H1 (cell line): Measurements from ENCODE around the gene TSPAN16. TPM values are rescaled to one million over a fixed set of nuclear protein-coding genes. Genes with fewer than 3 reads are reported as not detected.
"Not testable (repeated sequence)": the region's sequence is repeated elsewhere in the genome, so short reads cannot be mapped to it uniquely, and the experiment has no call there.

ENCODE experiments used
- CTCF ChIA-PET: fragments of 300-600 bp; sonication (Branson Sonifier 250); formaldehyde crosslinking; loops from one replicate; lab custom pipeline; 2021; ENCODE audit not compliant: partially characterized antibody; lab: Charles Lee
- POLR2A ChIA-PET: fragments of 300-600 bp; sonication (Branson Sonifier 250); formaldehyde crosslinking; loops from one replicate; lab custom pipeline; 2021; ENCODE audit warnings: inconsistent platforms; ENCODE audit not compliant: partially characterized antibody; lab: Charles Lee
- DNase-seq, 2 experiments: peaks; one replicate each; pipeline versions ENCODE4 v3.0.0 to v3.0.0-alpha.2; 2010 to 2022; ENCODE audit warnings: low spot score in 2 of 2, low read depth in 1 of 2, mixed read lengths in 1 of 2
- FAIRE-seq: peaks from 2 replicates; lab custom pipeline; 2011; peaks lifted over from hg19 to GRCh38; lab: Jason Lieb, UNC
- H2AFZ ChIP-seq: 2 replicates; pipeline ENCODE4 v1.8.1; 2012; ENCODE audit warnings: low read length, inconsistent platforms
- H2AK5ac ChIP-seq: 2 replicates; pipeline ENCODE4 v1.6.1; 2013; ENCODE audit warnings: low read depth, low read length
- H2BK120ac ChIP-seq: replicated peaks from 2 replicates; pipeline ENCODE3; 2013; ENCODE audit warnings: low read depth, low read length, inconsistent platforms
- H2BK12ac ChIP-seq: 2 replicates; pipeline ENCODE4 v1.6.1; 2013; ENCODE audit warnings: low read depth, low read length
- H2BK15ac ChIP-seq: 2 replicates; pipeline ENCODE4 v1.6.1; 2013; ENCODE audit warnings: low read length
- H2BK20ac ChIP-seq: 2 replicates; pipeline ENCODE4 v1.6.1; 2013; ENCODE audit warnings: low read length
- H2BK5ac ChIP-seq: 2 replicates; pipeline ENCODE4 v1.6.1; 2013; ENCODE audit warnings: low read depth, low read length
- H3K14ac ChIP-seq: 2 replicates; pipeline ENCODE4 v1.6.1; 2013; ENCODE audit warnings: inconsistent platforms; ENCODE audit not compliant: insufficient read length
- H3K18ac ChIP-seq: 2 replicates; pipeline ENCODE4 v1.6.1; 2013; ENCODE audit warnings: low read length; ENCODE audit errors: extremely low read depth
- H3K23ac ChIP-seq: 2 replicates; pipeline ENCODE4 v1.6.1; 2013; ENCODE audit warnings: inconsistent platforms; ENCODE audit not compliant: insufficient read length
- H3K23me2 ChIP-seq: 2 replicates; pipeline ENCODE4 v1.6.1; 2013; ENCODE audit warnings: low read depth, low read length
- H3K27ac ChIP-seq: 2 replicates; pipeline ENCODE4 v1.6.1; 2011; ENCODE audit warnings: low read depth, low read length, inconsistent platforms
- H3K27me3 ChIP-seq, 4 experiments: replicated peaks in 1 of 4; 1 replicate in 1 of 4; 2 replicates in 3 of 4; pipeline versions ENCODE4 v1.6.1 to v1.8.1; 2011 to 2013; ENCODE audit warnings: low read length in 3 of 4, mild to moderate bottlenecking in 3 of 4, inconsistent platforms in 2 of 4, mixed read lengths in 2 of 4, moderate library complexity in 1 of 4; ENCODE audit not compliant: control insufficient read depth in 3 of 4, insufficient read depth in 3 of 4; ENCODE audit errors: extremely low read depth in 1 of 4
- H3K36me3 ChIP-seq, 4 experiments: 2 replicates each; pipeline versions ENCODE4 v1.6.1 to v1.8.1; 2011 to 2013; ENCODE audit warnings: mild to moderate bottlenecking in 4 of 4, low read length in 3 of 4, moderate library complexity in 2 of 4, control low read depth in 1 of 4, inconsistent platforms in 1 of 4; ENCODE audit not compliant: insufficient read depth in 4 of 4, control insufficient read depth in 2 of 4
- H3K4ac ChIP-seq: replicated peaks from 2 replicates; pipeline ENCODE3; 2013; ENCODE audit warnings: low read length, low read depth, mixed read lengths, inconsistent platforms; ENCODE audit not compliant: insufficient read length
- H3K4me1 ChIP-seq, 4 experiments: replicated peaks in 1 of 4; 1 replicate in 1 of 4; 2 replicates in 3 of 4; pipeline versions ENCODE4 v1.6.1 to v1.8.1; 2011 to 2013; ENCODE audit warnings: low read length in 3 of 4, inconsistent platforms in 2 of 4, mixed read lengths in 1 of 4; ENCODE audit not compliant: insufficient read depth in 4 of 4, control insufficient read depth in 3 of 4
- H3K4me2 ChIP-seq, 2 experiments: 2 replicates each; pipeline versions ENCODE4 v1.6.1 to v1.8.1; 2011 to 2013; ENCODE audit warnings: low read depth in 2 of 2, low read length in 2 of 2, control low read depth in 1 of 2, inconsistent platforms in 1 of 2, mild to moderate bottlenecking in 1 of 2; ENCODE audit not compliant: insufficient read depth in 1 of 2
- H3K4me3 ChIP-seq, 4 experiments: fragments of 200-600, 300-600 bp in 1 of 4; sonication (generic), shearing (Covaris generic), sonication (Bioruptor Twin) in 1 of 4; 2 replicates each; pipeline versions ENCODE4 v1.5.1 to v1.8.1; 2011 to 2016; ENCODE audit warnings: low read length in 4 of 4, low read depth in 3 of 4, control low read depth in 2 of 4, inconsistent platforms in 2 of 4, mild to moderate bottlenecking in 2 of 4, mixed read lengths in 1 of 4, moderate library complexity in 1 of 4; ENCODE audit not compliant: insufficient read depth in 2 of 4; ENCODE audit errors: extremely low read depth in 1 of 4
- H3K56ac ChIP-seq: replicated peaks from 2 replicates; pipeline ENCODE3; 2013; ENCODE audit warnings: low read depth, mild to moderate bottlenecking, mixed read lengths, low read length, inconsistent platforms; ENCODE audit not compliant: insufficient read length
- H3K79me1 ChIP-seq: 2 replicates; pipeline ENCODE4 v1.6.1; 2013; ENCODE audit warnings: low read depth, low read length, control low read depth
- H3K79me2 ChIP-seq, 2 experiments: 2 replicates each; pipeline versions ENCODE4 v1.6.1 to v1.8.1; 2012 to 2013; ENCODE audit warnings: low read length in 2 of 2, mild to moderate bottlenecking in 2 of 2, inconsistent platforms in 1 of 2; ENCODE audit not compliant: insufficient read depth in 2 of 2, control insufficient read depth in 1 of 2
- H3K9ac ChIP-seq, 4 experiments: replicated peaks in 1 of 4; 1 replicate in 1 of 4; 2 replicates in 3 of 4; pipeline versions ENCODE4 v1.6.1 to v1.8.1; 2011 to 2013; ENCODE audit warnings: low read depth in 3 of 4, low read length in 3 of 4, control low read depth in 2 of 4, mild to moderate bottlenecking in 2 of 4, moderate library complexity in 2 of 4, inconsistent platforms in 1 of 4; ENCODE audit errors: extremely low read depth in 1 of 4
- H3K9me3 ChIP-seq, 2 experiments: 2 replicates each; pipeline versions ENCODE4 v1.6.1 to v1.8.1; 2012 to 2013; ENCODE audit warnings: mild to moderate bottlenecking in 2 of 2, moderate library complexity in 2 of 2, control low read depth in 1 of 2, inconsistent platforms in 1 of 2, low read depth in 1 of 2, low read length in 1 of 2, mixed read lengths in 1 of 2; ENCODE audit not compliant: insufficient read depth in 2 of 2
- H4K20me1 ChIP-seq, 2 experiments: replicated peaks in 1 of 2; 2 replicates each; pipeline versions ENCODE3 to v1.8.1; 2011 to 2013; ENCODE audit warnings: inconsistent platforms in 2 of 2, low read length in 2 of 2, mild to moderate bottlenecking in 1 of 2; ENCODE audit not compliant: insufficient read depth in 2 of 2, control insufficient read depth in 1 of 2
- H4K5ac ChIP-seq: 2 replicates; pipeline ENCODE4 v1.6.1; 2013; ENCODE audit warnings: low read length, low read depth, mixed read lengths, inconsistent platforms; ENCODE audit not compliant: insufficient read length
- H4K8ac ChIP-seq: 2 replicates; pipeline ENCODE4 v1.8.0; 2013; ENCODE audit warnings: mild to moderate bottlenecking, moderate library complexity, low read length, inconsistent platforms; ENCODE audit not compliant: insufficient read depth; ENCODE audit errors: extremely low read depth
- H4K91ac ChIP-seq: replicated peaks from 2 replicates; pipeline ENCODE3; 2013; ENCODE audit warnings: low read length, mixed read lengths, inconsistent platforms; ENCODE audit not compliant: insufficient read length
- KDM1A ChIP-seq: fragments of 200-600, 300-600 bp; sonication (generic); IDR thresholded peaks from 2 replicates; pipeline ENCODE4 v1.7.1; 2016; ENCODE audit warnings: mild to moderate bottlenecking, low read length, borderline replicate concordance
- WGBS, 2 experiments: shearing (Covaris generic) in 1 of 2; methylation state at CpG; one replicate each; pipeline versions ENCODE4 v1.1.6 to v1.1.7; 2013 to 2015; ENCODE audit warnings: low lambda C conversion rate in 2 of 2, mixed read lengths in 2 of 2, inconsistent platforms in 1 of 2, low coverage in 1 of 2, missing lambda C conversion rate in 1 of 2; ENCODE audit not compliant: insufficient replicate concordance in 2 of 2, insufficient coverage in 1 of 2, insufficient read length in 1 of 2; ENCODE audit errors: extremely low coverage in 1 of 2, missing lambda C conversion rate in 1 of 2; 5-methylcytosine and 5-hydroxymethylcytosine counted together
- polyA plus RNA-seq, 7 experiments: library from polyadenylated mRNA; depleted of rRNA in 3 of 7; stranded (reverse) in 5 of 7; unstranded in 2 of 7; fragments of >200 nt in 5 of 7; fragments of 200-250 nt in 2 of 7; gene quantifications; 1 replicate in 5 of 7; 2 replicates in 1 of 7; 4 replicates in 1 of 7; pipeline versions ENCODE4 v1.2.1 to v1.2.3, GENCODE V29; 2011 to 2013; ENCODE audit warnings: missing spikeins in 2 of 7, mixed read lengths in 2 of 7
- total RNA-seq: library from RNA; stranded (reverse); fragmentation: NEBNext Ultra II Directional; extraction: Animal tissue kit (Norgen Biotek cat#: 25700); gene quantifications from 2 replicates; pipeline ENCODE4 v1.2.1, GENCODE V29; 2021

Gene TSPAN16
- total and polyA plus RNA-seq, 2 of the 8 experiments (the other 6 are each of a cell fraction or from before 2014, with no cell fraction given) = not detected

DNA sequence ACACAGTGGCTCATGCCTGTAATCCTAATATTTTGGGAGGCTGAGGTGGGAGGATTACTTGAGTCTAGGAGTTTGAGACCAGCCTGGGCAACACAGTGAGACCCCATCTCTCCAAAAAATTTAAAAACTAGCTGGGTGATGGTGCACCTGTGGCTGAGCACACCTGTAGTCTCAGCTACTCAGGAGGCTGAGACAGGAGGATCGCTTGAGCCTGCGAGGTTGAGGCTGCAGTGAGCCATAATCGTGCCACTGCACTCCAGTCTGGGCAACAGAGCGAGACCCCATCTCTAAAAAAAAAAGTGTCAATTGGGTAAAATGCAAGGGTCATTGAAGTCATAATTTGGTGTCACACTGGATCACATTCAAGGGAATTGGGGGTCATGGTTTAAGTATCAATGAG, 58.1 kb downstream of the TSPAN16 start:
- WGBS, 2 experiments = 88% methylated on average over 4 of the region's 4 CpGs; no CpG with 5 or more reads in 1 of the 2 experiments
- not testable (repeated sequence) for H3K9me3 ChIP-seq, H3K36me3 ChIP-seq, H3K14ac ChIP-seq, H2BK120ac ChIP-seq, H3K27ac ChIP-seq, H2BK20ac ChIP-seq, H4K91ac ChIP-seq, H3K4me3 ChIP-seq, H3K9ac ChIP-seq, H3K4ac ChIP-seq, H3K56ac ChIP-seq, H2BK5ac ChIP-seq, H4K20me1 ChIP-seq, H3K18ac ChIP-seq, H3K23ac ChIP-seq, H4K5ac ChIP-seq, DNase-seq, H4K8ac ChIP-seq, H2BK12ac ChIP-seq, FAIRE-seq, H3K4me1 ChIP-seq, H3K4me2 ChIP-seq, H3K79me2 ChIP-seq, H2AFZ ChIP-seq, H3K79me1 ChIP-seq, H2AK5ac ChIP-seq, H2BK15ac ChIP-seq
- H3K27me3 ChIP-seq = peaks cover 0 to 13% (median 10%) of the 10 kb centered on the region in 4 experiments; a peak in 3 of 7 replicates
- peak; percentile 51; the same call in 1 of the 2 replicates for TF ChIP-seq KDM1A
- CTCF ChIA-PET = interaction anchor here (0.7 to 1.4 kb wide), 3 partner anchors 23 to 1857 kb away, joined by 3 to 4 read pairs (median 3); no protein-coding TSS in a partner anchor
- POLR2A ChIA-PET = interaction anchor here (0.6 to 1.8 kb wide), 3 partner anchors 12 to 97 kb away, joined by 3 to 6 read pairs (median 3); no protein-coding TSS in a partner anchor
- H3K23me2 ChIP-seq = peaks cover 11% of the 10 kb centered on the region; the same call in 1 of the 2 replicates
